GM12878 (cell line): ENCODE results near the gene MRPL27. TPM values are rescaled to one million over a fixed set of nuclear protein-coding genes. Genes with fewer than 3 reads are reported as not detected.

ENCODE experiments used
- BCL11A ChIP-seq: IDR thresholded peaks from 2 replicates; pipeline ENCODE4 v1.6.1; 2011; ENCODE audit warnings: low read depth, low read length
- GATAD2B ChIP-seq: fragments of 450-650 bp; conservative IDR thresholded peaks from 2 replicates; pipeline ENCODE4 v1.6.1; 2017; ENCODE audit warnings: low read depth, mild to moderate bottlenecking, moderate library complexity
- HCFC1 ChIP-seq: fragments of 150-350 bp; IDR thresholded peaks from 2 replicates; pipeline ENCODE4 v1.6.1; 2014; ENCODE audit warnings: low read length
- KLF5 ChIP-seq: fragments of 450-650 bp; IDR thresholded peaks from 2 replicates; pipeline ENCODE4 v1.6.1; 2014; ENCODE audit warnings: mild to moderate bottlenecking; ENCODE audit not compliant: partially characterized antibody
- MEF2A ChIP-seq: IDR thresholded peaks from 2 replicates; pipeline ENCODE4 v1.6.1; 2011; ENCODE audit warnings: low read depth, mild to moderate bottlenecking, low read length, moderate library complexity; ENCODE audit not compliant: insufficient read depth
- MEF2B ChIP-seq: fragments of 450-650 bp; IDR thresholded peaks from 2 replicates; pipeline ENCODE4 v1.6.1; 2018; ENCODE audit warnings: mild to moderate bottlenecking, moderate library complexity; ENCODE audit not compliant: partially characterized antibody, poor library complexity, severe bottlenecking
- MTA3 ChIP-seq: IDR thresholded peaks from 2 replicates; pipeline ENCODE4 v1.6.1; 2012; ENCODE audit warnings: low read length, inconsistent platforms, borderline replicate concordance
- MXI1 ChIP-seq: fragments of 150-350 bp; IDR thresholded peaks from 2 replicates; pipeline ENCODE4 v1.6.1; 2011; ENCODE audit warnings: low read depth, mild to moderate bottlenecking, inconsistent platforms, low read length, improper control_type of control experiment
- NBN ChIP-seq: fragments of 450-650 bp; IDR thresholded peaks from 2 replicates; pipeline ENCODE4 v1.6.1; 2016
- NFXL1 ChIP-seq: fragments of 450-650 bp; IDR thresholded peaks from 2 replicates; pipeline ENCODE4 v1.6.1; 2017; ENCODE audit warnings: antibody characterized with exemption, mild to moderate bottlenecking, borderline replicate concordance
- SMAD5 ChIP-seq: IDR thresholded peaks from 2 replicates; pipeline ENCODE4 v1.6.1; 2016; ENCODE audit warnings: antibody characterized with exemption, low read depth
- SPI1 ChIP-seq: IDR thresholded peaks from 2 replicates; pipeline ENCODE4 v1.6.1; 2011; ENCODE audit warnings: low read depth, mild to moderate bottlenecking, low read length, moderate library complexity, borderline replicate concordance; ENCODE audit not compliant: insufficient read depth
- TBL1XR1 ChIP-seq: IDR thresholded peaks from 2 replicates; pipeline ENCODE4 v1.6.1; 2012; ENCODE audit warnings: low read depth, low read length, improper control_type of control experiment
- TCF7 ChIP-seq: IDR thresholded peaks from 2 replicates; pipeline ENCODE4 v1.6.1; 2014; ENCODE audit warnings: antibody characterized with exemption, borderline replicate concordance
- YBX1 ChIP-seq: fragments of 450-650 bp; IDR thresholded peaks from 2 replicates; pipeline ENCODE4 v1.6.1; 2016; ENCODE audit warnings: antibody characterized with exemption
- ZBED1 ChIP-seq: IDR thresholded peaks from 2 replicates; pipeline ENCODE4 v1.6.1; 2016; ENCODE audit warnings: borderline replicate concordance
- ZNF24 ChIP-seq: fragments of 450-650 bp; IDR thresholded peaks from 2 replicates; pipeline ENCODE4 v1.6.1; 2017; ENCODE audit warnings: antibody characterized with exemption, mild to moderate bottlenecking
- polyA plus RNA-seq, 11 experiments: library from polyadenylated mRNA; depleted of rRNA in 4 of 11; unstranded in 6 of 11; stranded (reverse) in 5 of 11; fragments of >200 nt; fragmentation: Nextera tagmentation in 4 of 11; fragmentation: Illumina TruSeq in 1 of 11; extraction: Ambion mirVana in 4 of 11; extraction: Trizol in 1 of 11; gene quantifications; 1 replicate in 1 of 11; 2 replicates in 10 of 11; pipeline versions ENCODE4 v1.2.1 to v1.2.3, GENCODE V29; 2011 to 2016; ENCODE audit warnings: inconsistent platforms in 2 of 11, missing spikeins in 2 of 11, low read depth in 1 of 11
- total RNA-seq, 4 experiments: library from RNA; depleted of rRNA in 3 of 4; stranded (reverse); fragments of >200 nt in 3 of 4; fragmentation: Illumina TruSeq in 1 of 4; extraction: Trizol in 1 of 4; gene quantifications; 2 replicates each; pipeline versions ENCODE4 v1.2.1 to v1.2.3, GENCODE V29; 2013 to 2021
- TF ChIP-seq, protein P1 (sequence below): IDR thresholded peaks from 2 replicates; pipeline ENCODE4 v1.6.1; 2012; ENCODE audit warnings: mild to moderate bottlenecking, low read depth, low read length
- TF ChIP-seq, protein P2 (sequence below): IDR thresholded peaks from 2 replicates; pipeline ENCODE4 v1.6.1; 2012; ENCODE audit warnings: low read depth, low read length, improper control_type of control experiment
- TF ChIP-seq, protein P3 (sequence below): fragments of 450-650 bp; IDR thresholded peaks from 2 replicates; pipeline ENCODE4 v1.6.1; 2018; ENCODE audit warnings: mild to moderate bottlenecking, low read depth, moderate library complexity; ENCODE audit not compliant: partially characterized antibody
- TF ChIP-seq, protein P4 (sequence below): IDR thresholded peaks from 2 replicates; pipeline ENCODE4 v1.6.1; 2011; ENCODE audit warnings: low read depth, low read length, improper control_type of control experiment, borderline replicate concordance
- TF ChIP-seq, protein P5 (sequence below): fragments of 450-650 bp; IDR thresholded peaks from 2 replicates; pipeline ENCODE4 v1.6.1; 2016; ENCODE audit warnings: mild to moderate bottlenecking

The MRPL27 gene
- total and polyA plus RNA-seq, 10 of the 15 experiments (the other 5 are each of a cell fraction or from before 2014, with no cell fraction given), result 83.0 to 390 (median 131) TPM

DNA sequence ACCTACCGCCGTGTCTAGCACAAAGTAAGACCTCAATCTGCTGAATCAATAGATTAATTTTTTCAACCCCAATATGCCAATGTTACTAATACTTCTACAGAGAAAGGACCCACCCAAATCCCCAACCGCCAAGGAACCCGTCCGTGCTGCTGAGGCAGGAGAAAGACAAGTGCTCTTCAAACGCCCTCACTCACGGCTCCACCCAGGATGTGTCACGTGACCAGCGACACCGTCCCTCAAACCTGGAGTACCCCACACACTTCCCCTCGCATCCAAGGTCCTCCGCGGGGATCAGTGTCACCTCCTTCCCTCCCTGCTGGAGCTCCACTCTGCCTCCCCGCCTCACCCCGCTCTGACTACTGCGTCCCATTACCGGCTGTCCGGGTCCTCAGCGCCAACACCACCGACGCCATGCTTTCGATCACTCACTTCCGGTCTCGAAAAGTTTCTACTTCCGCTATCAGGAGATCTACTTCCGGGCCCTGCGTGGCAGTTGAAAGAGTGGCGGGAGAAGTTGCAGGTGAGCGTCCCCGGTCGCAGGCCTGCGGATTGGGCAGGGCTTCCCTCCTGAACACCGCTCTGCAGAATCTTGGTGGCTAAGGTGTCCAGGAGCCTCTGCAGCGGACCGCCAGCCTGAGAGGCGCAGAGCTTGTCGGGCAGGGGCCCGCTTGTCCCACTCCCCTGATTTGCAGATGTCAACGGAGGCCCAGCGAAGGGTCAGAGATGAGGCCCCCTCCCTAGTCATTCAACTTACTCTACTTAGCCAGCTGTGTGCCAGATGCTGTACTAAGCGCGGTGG lies at the start of gene MRPL27, which contains the start of gene EME1 (continued):
- TF ChIP-seq, protein P1, sequence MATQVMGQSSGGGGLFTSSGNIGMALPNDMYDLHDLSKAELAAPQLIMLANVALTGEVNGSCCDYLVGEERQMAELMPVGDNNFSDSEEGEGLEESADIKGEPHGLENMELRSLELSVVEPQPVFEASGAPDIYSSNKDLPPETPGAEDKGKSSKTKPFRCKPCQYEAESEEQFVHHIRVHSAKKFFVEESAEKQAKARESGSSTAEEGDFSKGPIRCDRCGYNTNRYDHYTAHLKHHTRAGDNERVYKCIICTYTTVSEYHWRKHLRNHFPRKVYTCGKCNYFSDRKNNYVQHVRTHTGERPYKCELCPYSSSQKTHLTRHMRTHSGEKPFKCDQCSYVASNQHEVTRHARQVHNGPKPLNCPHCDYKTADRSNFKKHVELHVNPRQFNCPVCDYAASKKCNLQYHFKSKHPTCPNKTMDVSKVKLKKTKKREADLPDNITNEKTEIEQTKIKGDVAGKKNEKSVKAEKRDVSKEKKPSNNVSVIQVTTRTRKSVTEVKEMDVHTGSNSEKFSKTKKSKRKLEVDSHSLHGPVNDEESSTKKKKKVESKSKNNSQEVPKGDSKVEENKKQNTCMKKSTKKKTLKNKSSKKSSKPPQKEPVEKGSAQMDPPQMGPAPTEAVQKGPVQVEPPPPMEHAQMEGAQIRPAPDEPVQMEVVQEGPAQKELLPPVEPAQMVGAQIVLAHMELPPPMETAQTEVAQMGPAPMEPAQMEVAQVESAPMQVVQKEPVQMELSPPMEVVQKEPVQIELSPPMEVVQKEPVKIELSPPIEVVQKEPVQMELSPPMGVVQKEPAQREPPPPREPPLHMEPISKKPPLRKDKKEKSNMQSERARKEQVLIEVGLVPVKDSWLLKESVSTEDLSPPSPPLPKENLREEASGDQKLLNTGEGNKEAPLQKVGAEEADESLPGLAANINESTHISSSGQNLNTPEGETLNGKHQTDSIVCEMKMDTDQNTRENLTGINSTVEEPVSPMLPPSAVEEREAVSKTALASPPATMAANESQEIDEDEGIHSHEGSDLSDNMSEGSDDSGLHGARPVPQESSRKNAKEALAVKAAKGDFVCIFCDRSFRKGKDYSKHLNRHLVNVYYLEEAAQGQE, result no peak
- TF ChIP-seq ZBED1 (no peak), ZNF24 (no peak), NBN (peak; percentile 96), MEF2B (peak; percentile 62), MTA3 (no peak), MEF2A (no peak), SPI1 (peak; percentile 45; the same call in 1 of the 2 replicates), HCFC1 (peak; percentile 66), YBX1 (no peak), TCF7 (no peak), NFXL1 (no peak), KLF5 (peak; percentile 88), BCL11A (no peak), MXI1 (peak; percentile 93), TBL1XR1 (peak; percentile 70; the same call in 1 of the 2 replicates), SMAD5 (peak; percentile 91), GATAD2B (peak; percentile 61)
- TF ChIP-seq, protein P2, sequence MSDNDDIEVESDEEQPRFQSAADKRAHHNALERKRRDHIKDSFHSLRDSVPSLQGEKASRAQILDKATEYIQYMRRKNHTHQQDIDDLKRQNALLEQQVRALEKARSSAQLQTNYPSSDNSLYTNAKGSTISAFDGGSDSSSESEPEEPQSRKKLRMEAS, result peak; percentile 83
- TF ChIP-seq, protein P3, sequence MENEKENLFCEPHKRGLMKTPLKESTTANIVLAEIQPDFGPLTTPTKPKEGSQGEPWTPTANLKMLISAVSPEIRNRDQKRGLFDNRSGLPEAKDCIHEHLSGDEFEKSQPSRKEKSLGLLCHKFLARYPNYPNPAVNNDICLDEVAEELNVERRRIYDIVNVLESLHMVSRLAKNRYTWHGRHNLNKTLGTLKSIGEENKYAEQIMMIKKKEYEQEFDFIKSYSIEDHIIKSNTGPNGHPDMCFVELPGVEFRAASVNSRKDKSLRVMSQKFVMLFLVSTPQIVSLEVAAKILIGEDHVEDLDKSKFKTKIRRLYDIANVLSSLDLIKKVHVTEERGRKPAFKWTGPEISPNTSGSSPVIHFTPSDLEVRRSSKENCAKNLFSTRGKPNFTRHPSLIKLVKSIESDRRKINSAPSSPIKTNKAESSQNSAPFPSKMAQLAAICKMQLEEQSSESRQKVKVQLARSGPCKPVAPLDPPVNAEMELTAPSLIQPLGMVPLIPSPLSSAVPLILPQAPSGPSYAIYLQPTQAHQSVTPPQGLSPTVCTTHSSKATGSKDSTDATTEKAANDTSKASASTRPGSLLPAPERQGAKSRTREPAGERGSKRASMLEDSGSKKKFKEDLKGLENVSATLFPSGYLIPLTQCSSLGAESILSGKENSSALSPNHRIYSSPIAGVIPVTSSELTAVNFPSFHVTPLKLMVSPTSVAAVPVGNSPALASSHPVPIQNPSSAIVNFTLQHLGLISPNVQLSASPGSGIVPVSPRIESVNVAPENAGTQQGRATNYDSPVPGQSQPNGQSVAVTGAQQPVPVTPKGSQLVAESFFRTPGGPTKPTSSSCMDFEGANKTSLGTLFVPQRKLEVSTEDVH, result peak; percentile 99
- TF ChIP-seq, protein P4, sequence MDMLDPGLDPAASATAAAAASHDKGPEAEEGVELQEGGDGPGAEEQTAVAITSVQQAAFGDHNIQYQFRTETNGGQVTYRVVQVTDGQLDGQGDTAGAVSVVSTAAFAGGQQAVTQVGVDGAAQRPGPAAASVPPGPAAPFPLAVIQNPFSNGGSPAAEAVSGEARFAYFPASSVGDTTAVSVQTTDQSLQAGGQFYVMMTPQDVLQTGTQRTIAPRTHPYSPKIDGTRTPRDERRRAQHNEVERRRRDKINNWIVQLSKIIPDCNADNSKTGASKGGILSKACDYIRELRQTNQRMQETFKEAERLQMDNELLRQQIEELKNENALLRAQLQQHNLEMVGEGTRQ, result peak; percentile 93
- TF ChIP-seq, protein P5, sequence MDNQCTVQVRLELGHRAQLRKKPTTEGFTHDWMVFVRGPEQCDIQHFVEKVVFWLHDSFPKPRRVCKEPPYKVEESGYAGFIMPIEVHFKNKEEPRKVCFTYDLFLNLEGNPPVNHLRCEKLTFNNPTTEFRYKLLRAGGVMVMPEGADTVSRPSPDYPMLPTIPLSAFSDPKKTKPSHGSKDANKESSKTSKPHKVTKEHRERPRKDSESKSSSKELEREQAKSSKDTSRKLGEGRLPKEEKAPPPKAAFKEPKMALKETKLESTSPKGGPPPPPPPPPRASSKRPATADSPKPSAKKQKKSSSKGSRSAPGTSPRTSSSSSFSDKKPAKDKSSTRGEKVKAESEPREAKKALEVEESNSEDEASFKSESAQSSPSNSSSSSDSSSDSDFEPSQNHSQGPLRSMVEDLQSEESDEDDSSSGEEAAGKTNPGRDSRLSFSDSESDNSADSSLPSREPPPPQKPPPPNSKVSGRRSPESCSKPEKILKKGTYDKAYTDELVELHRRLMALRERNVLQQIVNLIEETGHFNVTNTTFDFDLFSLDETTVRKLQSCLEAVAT, result peak; percentile 92
